HCT116 (cell line): ENCODE data around the gene KIR2DL1.
"Not testable (repeated sequence)": the region's sequence is repeated elsewhere in the genome, so short reads cannot be mapped to it uniquely, and the experiment has no call there.

Source experiments
- EZH2phosphoT487 ChIP-seq: fragments of 200-600 bp; IDR thresholded peaks from 2 replicates; pipeline ENCODE4 v1.6.1; 2018; ENCODE audit warnings: antibody characterized with exemption, borderline replicate concordance
- FOSL1 ChIP-seq: IDR thresholded peaks from 2 replicates; pipeline ENCODE4 v1.6.1; 2012; ENCODE audit warnings: low read depth
- JUND ChIP-seq: IDR thresholded peaks from 2 replicates; pipeline ENCODE4 v1.6.1; 2012
- POLR2AphosphoS5 ChIP-seq: IDR thresholded peaks from 2 replicates; pipeline ENCODE4 v1.6.1; 2011; ENCODE audit warnings: mild to moderate bottlenecking, low read depth, low read length, moderate library complexity
- SP1 ChIP-seq: IDR thresholded peaks from 2 replicates; pipeline ENCODE4 v1.6.1; 2012; ENCODE audit warnings: low read depth

GRCh38 chr19:54782916-54783315, 13.3 kb downstream of the KIR2DL1 start:
- not testable (repeated sequence) for TF ChIP-seq POLR2AphosphoS5, JUND, FOSL1, SP1, EZH2phosphoT487
